NT2/D1 (cell line): ENCODE measurements around the gene PLEKHG1.

Experiments used
- DNase-seq: peaks from one replicate; pipeline ENCODE4 v3.0.0-alpha.2; 2011; ENCODE audit warnings: low read depth, low spot score
- H3K27me3 ChIP-seq: 2 replicates; pipeline ENCODE4 v1.6.0; 2011; ENCODE audit warnings: mild to moderate bottlenecking; ENCODE audit not compliant: insufficient read length, insufficient read depth
- H3K36me3 ChIP-seq: 2 replicates; pipeline ENCODE4 v1.6.1; 2011; ENCODE audit warnings: mild to moderate bottlenecking, low read length, mixed read lengths; ENCODE audit not compliant: insufficient read depth, insufficient read length
- H3K4me1 ChIP-seq: 2 replicates; pipeline ENCODE4 v1.5.1; 2011; ENCODE audit not compliant: insufficient read depth, insufficient read length
- H3K4me3 ChIP-seq: 2 replicates; pipeline ENCODE4 v1.5.1; 2011; ENCODE audit warnings: low read depth; ENCODE audit not compliant: insufficient read length
- H3K9ac ChIP-seq: 2 replicates; pipeline ENCODE4 v1.6.0; 2011; ENCODE audit warnings: low read depth; ENCODE audit not compliant: insufficient read length
- H3K9me3 ChIP-seq: 2 replicates; pipeline ENCODE4 v1.5.1; 2011; ENCODE audit warnings: mild to moderate bottlenecking, low read length; ENCODE audit not compliant: insufficient read depth
- SUZ12 ChIP-seq: IDR thresholded peaks from 2 replicates; pipeline ENCODE4 v1.6.1; 2011; ENCODE audit not compliant: insufficient read length, insufficient read depth; ENCODE audit errors: extremely low read depth
- YY1 ChIP-seq: IDR thresholded peaks from 2 replicates; pipeline ENCODE4 v1.6.1; 2011; ENCODE audit not compliant: insufficient read length, insufficient read depth
- ZNF274 ChIP-seq: IDR thresholded peaks from 2 replicates; pipeline ENCODE4 v1.6.1; 2011; ENCODE audit warnings: mild to moderate bottlenecking, low read depth, low read length

PLEKHG1 gene

DNA sequence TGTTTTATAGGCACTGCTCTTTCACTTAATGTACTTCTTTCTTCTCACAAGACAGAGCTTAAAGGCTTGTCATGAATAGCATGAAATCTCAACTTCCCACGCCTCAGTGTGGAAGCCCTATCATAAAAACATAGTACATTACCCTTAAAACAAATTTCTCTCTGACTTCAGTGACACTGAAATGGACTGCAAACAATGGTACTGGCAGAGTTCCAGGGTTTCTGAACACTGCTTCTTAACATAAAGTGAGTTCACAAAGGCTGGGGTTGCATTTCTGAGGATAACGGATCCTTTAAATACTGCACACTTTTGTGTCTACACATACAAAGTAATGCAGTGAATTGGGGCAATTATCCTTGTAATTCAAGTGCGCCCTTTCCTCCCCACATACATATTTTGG, 32.3 kb upstream of the PLEKHG1 start:
- Histone ChIP-seq H3K9ac (no peak overlapping the region), H3K4me1 (no peaks in the 10 kb centered on the region), H3K36me3 (no peaks in the 10 kb centered on the region), H3K27me3 (no peaks in the 10 kb centered on the region), H3K9me3 (no peaks in the 10 kb centered on the region), H3K4me3 (no peak overlapping the region)
- TF ChIP-seq SUZ12 (no peak), YY1 (no peak), ZNF274 (no peak)
- no peak for DNase-seq

DNA sequence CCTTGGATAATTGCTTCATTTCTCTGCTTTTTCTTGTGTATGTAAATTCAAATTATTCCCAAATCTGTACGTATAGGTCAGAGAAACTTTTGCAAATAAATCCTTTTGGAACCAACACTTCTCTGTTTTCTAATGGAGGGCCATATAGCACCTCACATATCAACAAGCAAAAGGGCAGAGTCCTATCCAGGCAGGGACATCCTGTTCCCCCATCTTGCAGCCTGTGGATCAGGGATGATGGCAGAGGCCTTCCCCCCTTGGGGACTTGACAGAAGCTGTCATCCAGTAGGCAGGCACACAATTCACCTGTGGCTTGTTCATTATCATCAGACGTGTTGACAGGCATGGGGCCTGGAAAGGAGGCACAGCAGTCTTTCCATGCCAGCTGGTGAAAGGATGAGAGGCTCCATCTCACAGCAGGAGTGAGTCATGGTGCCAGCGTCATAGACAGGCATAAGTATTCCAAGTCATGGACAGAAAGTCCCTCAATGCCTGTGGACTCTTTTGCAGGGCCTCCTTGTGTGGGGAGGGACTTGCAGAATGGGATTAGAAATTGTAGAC, 31.8 kb upstream of the PLEKHG1 start:
- H3K9ac ChIP-seq, result no peak overlapping the region
- TF ChIP-seq SUZ12 (no peak), ZNF274 (no peak), YY1 (no peak)
- DNase-seq, result no peak

DNA sequence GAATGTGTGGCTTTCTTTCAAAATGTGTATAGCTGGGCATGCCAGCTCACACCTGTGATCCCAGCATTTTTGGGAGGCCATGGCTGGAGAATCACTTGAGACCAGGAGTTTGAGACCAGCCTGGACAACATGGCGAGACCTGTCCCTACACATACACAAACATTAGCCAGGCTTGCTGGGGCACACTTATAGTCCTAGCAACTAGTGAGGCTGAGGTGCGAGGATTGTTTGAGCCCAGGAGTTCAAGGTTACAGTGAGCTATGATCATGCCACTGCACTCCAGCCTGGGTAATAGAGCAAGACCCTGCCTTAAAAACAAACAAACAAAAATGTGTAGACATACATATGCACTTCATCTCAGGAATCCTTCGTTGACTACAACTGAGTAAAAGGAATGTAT, 31.1 kb upstream of the PLEKHG1 start:
- no peak overlapping the region for H3K9ac ChIP-seq
- H3K4me3 ChIP-seq, result no peak overlapping the region
- H3K9me3 ChIP-seq, result no peaks in the 10 kb centered on the region
- no peaks in the 10 kb centered on the region for H3K27me3 ChIP-seq
- TF ChIP-seq SUZ12 (no peak), YY1 (no peak), ZNF274 (no peak)
- H3K4me1 ChIP-seq, result peaks cover 2% of the 10 kb centered on the region
- DNase-seq, result no peak
- no peaks in the 10 kb centered on the region for H3K36me3 ChIP-seq

More for the DNA sequence above, 31.8 kb upstream of the PLEKHG1 start:
- Histone ChIP-seq H3K4me1 (peaks cover under 1% of the 10 kb centered on the region), H3K27me3 (no peaks in the 10 kb centered on the region), H3K4me3 (no peak overlapping the region), H3K36me3 (no peaks in the 10 kb centered on the region), H3K9me3 (no peaks in the 10 kb centered on the region)

DNA sequence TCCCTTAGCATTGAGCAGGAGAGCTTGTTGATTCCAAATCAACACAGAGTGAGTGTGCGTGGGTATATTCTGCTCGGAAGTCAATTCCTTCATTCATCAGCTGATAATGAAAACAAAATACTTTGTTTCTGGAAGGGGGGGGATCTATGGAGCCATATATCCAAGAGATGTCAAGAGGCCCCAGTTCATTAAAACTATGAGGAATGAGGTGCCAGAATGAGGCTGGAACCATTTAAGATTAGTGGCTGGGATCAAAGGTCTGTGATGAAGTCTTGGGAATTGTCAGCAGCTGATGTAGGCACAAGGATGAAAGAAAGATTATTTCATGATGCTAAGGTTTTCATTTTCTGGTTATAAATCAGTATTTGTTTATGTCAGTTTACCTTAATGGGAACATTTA, 30.5 kb upstream of the PLEKHG1 start:
- Histone ChIP-seq H3K4me1 (peaks cover 2% of the 10 kb centered on the region), H3K9ac (no peak overlapping the region), H3K27me3 (no peaks in the 10 kb centered on the region), H3K36me3 (no peaks in the 10 kb centered on the region), H3K4me3 (no peak overlapping the region), H3K9me3 (no peaks in the 10 kb centered on the region)
- DNase-seq, result no peak
- TF ChIP-seq ZNF274 (no peak), YY1 (no peak), SUZ12 (no peak)

DNA sequence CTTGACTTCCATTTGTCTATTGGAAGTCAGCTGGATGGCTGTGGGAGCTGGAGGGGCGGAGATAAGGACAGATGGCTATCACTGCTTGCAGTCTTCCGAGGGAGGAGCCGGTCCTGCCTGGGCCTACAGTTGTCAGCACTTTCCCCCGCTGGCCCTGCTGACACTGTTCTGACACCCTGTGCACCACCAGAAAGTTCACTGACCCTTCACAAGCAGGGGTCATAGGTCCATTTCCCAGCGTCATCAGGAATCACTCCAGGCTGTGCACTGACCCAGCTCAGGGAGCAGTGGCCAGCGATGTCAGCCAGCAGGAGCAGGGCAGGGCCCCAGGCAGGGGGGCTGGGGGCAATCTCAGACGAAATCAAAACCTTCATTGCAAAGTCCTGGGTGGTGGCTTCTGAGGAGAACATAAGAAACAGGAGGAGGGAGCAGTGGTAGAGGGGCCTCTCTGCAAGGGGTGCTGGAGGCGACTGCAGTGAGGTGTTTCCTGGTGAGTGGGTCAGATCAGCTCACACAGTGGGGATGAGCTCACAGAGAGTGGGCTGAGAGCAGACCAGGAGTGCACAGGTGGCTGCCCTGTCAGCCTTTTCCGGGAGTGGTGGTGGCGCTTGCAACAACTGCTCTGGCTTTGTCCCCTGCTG, 26.5 kb upstream of the PLEKHG1 start:
- no peak overlapping the region for H3K4me3 ChIP-seq
- H3K36me3 ChIP-seq, result no peaks in the 10 kb centered on the region
- DNase-seq, result no peak
- no peaks in the 10 kb centered on the region for H3K27me3 ChIP-seq
- no peaks in the 10 kb centered on the region for H3K9me3 ChIP-seq
- H3K4me1 ChIP-seq, result peaks cover 2% of the 10 kb centered on the region
- TF ChIP-seq SUZ12 (no peak), YY1 (no peak)
- H3K9ac ChIP-seq, result no peak overlapping the region

DNA sequence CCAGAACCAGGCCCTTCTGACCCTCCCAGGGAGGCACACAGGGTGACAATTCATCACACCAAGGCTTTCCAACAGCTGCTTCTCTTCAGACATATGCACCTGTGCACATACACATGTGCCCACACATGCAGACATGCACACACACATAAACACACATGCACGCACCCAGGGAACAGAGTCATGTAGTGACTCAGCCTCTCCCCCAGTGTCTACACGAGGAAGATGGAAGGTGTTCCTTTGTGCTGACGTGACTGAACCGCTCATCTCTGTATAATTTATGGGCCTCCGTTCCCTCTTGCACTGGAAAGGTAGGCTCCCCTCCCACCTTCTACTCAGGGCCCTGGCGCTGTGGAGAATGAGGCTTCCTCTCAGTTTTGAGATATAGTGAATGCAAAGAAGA, 23.8 kb upstream of the PLEKHG1 start:
- Histone ChIP-seq H3K9me3 (no peaks in the 10 kb centered on the region), H3K4me3 (no peak overlapping the region), H3K27me3 (no peaks in the 10 kb centered on the region), H3K9ac (no peak overlapping the region), H3K36me3 (no peaks in the 10 kb centered on the region), H3K4me1 (peaks cover 2% of the 10 kb centered on the region)
- no peak for DNase-seq
- TF ChIP-seq YY1, result no peak
- TF ChIP-seq ZNF274, result no peak
- TF ChIP-seq SUZ12, result no peak

DNA sequence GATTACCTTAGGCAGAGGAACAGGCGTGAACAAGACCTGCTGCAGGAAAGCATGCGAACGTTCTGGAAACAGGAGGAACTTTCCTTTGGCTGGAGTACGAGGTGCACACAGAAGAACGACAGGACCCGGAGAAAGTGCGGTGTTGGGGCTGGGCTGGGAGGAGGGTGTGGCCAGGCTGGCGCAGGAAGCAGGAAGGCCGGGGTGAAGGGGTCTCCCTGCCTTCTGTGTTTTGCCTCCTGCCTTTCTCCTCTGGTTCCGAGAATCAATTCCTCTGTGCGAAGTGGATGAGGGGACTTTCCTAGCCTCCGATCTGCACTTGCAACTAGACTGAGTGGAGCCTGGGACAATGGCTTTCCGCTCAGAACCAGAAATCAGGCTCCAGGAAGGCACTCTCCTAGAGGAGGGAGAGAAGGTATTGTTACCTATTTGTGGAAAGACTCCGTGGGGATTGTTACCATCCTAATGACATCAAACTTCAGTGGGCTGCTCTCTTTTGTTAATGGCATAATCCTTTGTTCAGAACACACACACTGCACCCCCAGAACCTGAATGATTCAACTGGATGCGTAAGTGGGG, 22.9 kb upstream of the PLEKHG1 start:
- no peak for DNase-seq
- TF ChIP-seq SUZ12, result no peak
- no peak for TF ChIP-seq ZNF274
- TF ChIP-seq YY1, result no peak
- Histone ChIP-seq H3K36me3 (no peaks in the 10 kb centered on the region), H3K27me3 (no peaks in the 10 kb centered on the region), H3K4me1 (peaks cover 2% of the 10 kb centered on the region), H3K9me3 (no peaks in the 10 kb centered on the region), H3K9ac (no peak overlapping the region), H3K4me3 (no peak overlapping the region)
